H1 (cell line): ENCODE data around the gene PLA2G4A. TPM values are rescaled to one million over a fixed set of nuclear protein-coding genes. Genes with fewer than 3 reads are reported as not detected.

ENCODE experiments used
- CTCF ChIA-PET: fragments of 300-600 bp; sonication (Branson Sonifier 250); formaldehyde crosslinking; loops from one replicate; lab custom pipeline; 2021; ENCODE audit not compliant: partially characterized antibody; lab: Charles Lee
- POLR2A ChIA-PET: fragments of 300-600 bp; sonication (Branson Sonifier 250); formaldehyde crosslinking; loops from one replicate; lab custom pipeline; 2021; ENCODE audit warnings: inconsistent platforms; ENCODE audit not compliant: partially characterized antibody; lab: Charles Lee
- DNase-seq, 2 experiments: peaks; one replicate each; pipeline versions ENCODE4 v3.0.0 to v3.0.0-alpha.2; 2010 to 2022; ENCODE audit warnings: low spot score in 2 of 2, low read depth in 1 of 2, mixed read lengths in 1 of 2
- FAIRE-seq: peaks from 2 replicates; lab custom pipeline; 2011; peaks lifted over from hg19 to GRCh38; lab: Jason Lieb, UNC
- H2AFZ ChIP-seq: 2 replicates; pipeline ENCODE4 v1.8.1; 2012; ENCODE audit warnings: low read length, inconsistent platforms
- H2AK5ac ChIP-seq: 2 replicates; pipeline ENCODE4 v1.6.1; 2013; ENCODE audit warnings: low read depth, low read length
- H2BK120ac ChIP-seq: replicated peaks from 2 replicates; pipeline ENCODE3; 2013; ENCODE audit warnings: low read depth, low read length, inconsistent platforms
- H2BK12ac ChIP-seq: 2 replicates; pipeline ENCODE4 v1.6.1; 2013; ENCODE audit warnings: low read depth, low read length
- H2BK15ac ChIP-seq: 2 replicates; pipeline ENCODE4 v1.6.1; 2013; ENCODE audit warnings: low read length
- H2BK20ac ChIP-seq: 2 replicates; pipeline ENCODE4 v1.6.1; 2013; ENCODE audit warnings: low read length
- H2BK5ac ChIP-seq: 2 replicates; pipeline ENCODE4 v1.6.1; 2013; ENCODE audit warnings: low read depth, low read length
- H3K14ac ChIP-seq: 2 replicates; pipeline ENCODE4 v1.6.1; 2013; ENCODE audit warnings: inconsistent platforms; ENCODE audit not compliant: insufficient read length
- H3K18ac ChIP-seq: 2 replicates; pipeline ENCODE4 v1.6.1; 2013; ENCODE audit warnings: low read length; ENCODE audit errors: extremely low read depth
- H3K23ac ChIP-seq: 2 replicates; pipeline ENCODE4 v1.6.1; 2013; ENCODE audit warnings: inconsistent platforms; ENCODE audit not compliant: insufficient read length
- H3K23me2 ChIP-seq: 2 replicates; pipeline ENCODE4 v1.6.1; 2013; ENCODE audit warnings: low read depth, low read length
- H3K27ac ChIP-seq: 2 replicates; pipeline ENCODE4 v1.6.1; 2011; ENCODE audit warnings: low read depth, low read length, inconsistent platforms
- H3K27me3 ChIP-seq, 4 experiments: replicated peaks in 1 of 4; 1 replicate in 1 of 4; 2 replicates in 3 of 4; pipeline versions ENCODE4 v1.6.1 to v1.8.1; 2011 to 2013; ENCODE audit warnings: low read length in 3 of 4, mild to moderate bottlenecking in 3 of 4, inconsistent platforms in 2 of 4, mixed read lengths in 2 of 4, moderate library complexity in 1 of 4; ENCODE audit not compliant: control insufficient read depth in 3 of 4, insufficient read depth in 3 of 4; ENCODE audit errors: extremely low read depth in 1 of 4
- H3K36me3 ChIP-seq, 4 experiments: 2 replicates each; pipeline versions ENCODE4 v1.6.1 to v1.8.1; 2011 to 2013; ENCODE audit warnings: mild to moderate bottlenecking in 4 of 4, low read length in 3 of 4, moderate library complexity in 2 of 4, control low read depth in 1 of 4, inconsistent platforms in 1 of 4; ENCODE audit not compliant: insufficient read depth in 4 of 4, control insufficient read depth in 2 of 4
- H3K4ac ChIP-seq: replicated peaks from 2 replicates; pipeline ENCODE3; 2013; ENCODE audit warnings: low read length, low read depth, mixed read lengths, inconsistent platforms; ENCODE audit not compliant: insufficient read length
- H3K4me1 ChIP-seq, 4 experiments: replicated peaks in 1 of 4; 1 replicate in 1 of 4; 2 replicates in 3 of 4; pipeline versions ENCODE4 v1.6.1 to v1.8.1; 2011 to 2013; ENCODE audit warnings: low read length in 3 of 4, inconsistent platforms in 2 of 4, mixed read lengths in 1 of 4; ENCODE audit not compliant: insufficient read depth in 4 of 4, control insufficient read depth in 3 of 4
- H3K4me2 ChIP-seq, 2 experiments: 2 replicates each; pipeline versions ENCODE4 v1.6.1 to v1.8.1; 2011 to 2013; ENCODE audit warnings: low read depth in 2 of 2, low read length in 2 of 2, control low read depth in 1 of 2, inconsistent platforms in 1 of 2, mild to moderate bottlenecking in 1 of 2; ENCODE audit not compliant: insufficient read depth in 1 of 2
- H3K4me3 ChIP-seq, 4 experiments: fragments of 200-600, 300-600 bp in 1 of 4; sonication (generic), shearing (Covaris generic), sonication (Bioruptor Twin) in 1 of 4; 2 replicates each; pipeline versions ENCODE4 v1.5.1 to v1.8.1; 2011 to 2016; ENCODE audit warnings: low read length in 4 of 4, low read depth in 3 of 4, control low read depth in 2 of 4, inconsistent platforms in 2 of 4, mild to moderate bottlenecking in 2 of 4, mixed read lengths in 1 of 4, moderate library complexity in 1 of 4; ENCODE audit not compliant: insufficient read depth in 2 of 4; ENCODE audit errors: extremely low read depth in 1 of 4
- H3K56ac ChIP-seq: replicated peaks from 2 replicates; pipeline ENCODE3; 2013; ENCODE audit warnings: low read depth, mild to moderate bottlenecking, mixed read lengths, low read length, inconsistent platforms; ENCODE audit not compliant: insufficient read length
- H3K79me1 ChIP-seq: 2 replicates; pipeline ENCODE4 v1.6.1; 2013; ENCODE audit warnings: low read depth, low read length, control low read depth
- H3K79me2 ChIP-seq, 2 experiments: 2 replicates each; pipeline versions ENCODE4 v1.6.1 to v1.8.1; 2012 to 2013; ENCODE audit warnings: low read length in 2 of 2, mild to moderate bottlenecking in 2 of 2, inconsistent platforms in 1 of 2; ENCODE audit not compliant: insufficient read depth in 2 of 2, control insufficient read depth in 1 of 2
- H3K9ac ChIP-seq, 4 experiments: replicated peaks in 1 of 4; 1 replicate in 1 of 4; 2 replicates in 3 of 4; pipeline versions ENCODE4 v1.6.1 to v1.8.1; 2011 to 2013; ENCODE audit warnings: low read depth in 3 of 4, low read length in 3 of 4, control low read depth in 2 of 4, mild to moderate bottlenecking in 2 of 4, moderate library complexity in 2 of 4, inconsistent platforms in 1 of 4; ENCODE audit errors: extremely low read depth in 1 of 4
- H3K9me3 ChIP-seq, 2 experiments: 2 replicates each; pipeline versions ENCODE4 v1.6.1 to v1.8.1; 2012 to 2013; ENCODE audit warnings: mild to moderate bottlenecking in 2 of 2, moderate library complexity in 2 of 2, control low read depth in 1 of 2, inconsistent platforms in 1 of 2, low read depth in 1 of 2, low read length in 1 of 2, mixed read lengths in 1 of 2; ENCODE audit not compliant: insufficient read depth in 2 of 2
- H4K20me1 ChIP-seq, 2 experiments: replicated peaks in 1 of 2; 2 replicates each; pipeline versions ENCODE3 to v1.8.1; 2011 to 2013; ENCODE audit warnings: inconsistent platforms in 2 of 2, low read length in 2 of 2, mild to moderate bottlenecking in 1 of 2; ENCODE audit not compliant: insufficient read depth in 2 of 2, control insufficient read depth in 1 of 2
- H4K5ac ChIP-seq: 2 replicates; pipeline ENCODE4 v1.6.1; 2013; ENCODE audit warnings: low read length, low read depth, mixed read lengths, inconsistent platforms; ENCODE audit not compliant: insufficient read length
- H4K8ac ChIP-seq: 2 replicates; pipeline ENCODE4 v1.8.0; 2013; ENCODE audit warnings: mild to moderate bottlenecking, moderate library complexity, low read length, inconsistent platforms; ENCODE audit not compliant: insufficient read depth; ENCODE audit errors: extremely low read depth
- H4K91ac ChIP-seq: replicated peaks from 2 replicates; pipeline ENCODE3; 2013; ENCODE audit warnings: low read length, mixed read lengths, inconsistent platforms; ENCODE audit not compliant: insufficient read length
- KDM5A ChIP-seq: fragments of 200-600 bp; IDR thresholded peaks from 2 replicates; pipeline ENCODE4 v1.7.1; 2012; ENCODE audit warnings: mild to moderate bottlenecking, low read length, inconsistent platforms, mixed read lengths
- NANOG ChIP-seq: IDR thresholded peaks from 2 replicates; pipeline ENCODE4 v1.6.1; 2011; ENCODE audit warnings: low read length, low read depth, mild to moderate bottlenecking, inconsistent platforms; ENCODE audit not compliant: insufficient read depth, poor library complexity, severe bottlenecking
- POLR2AphosphoS5 ChIP-seq: IDR thresholded peaks from 2 replicates; pipeline ENCODE4 v1.6.1; 2011; ENCODE audit warnings: low read depth, low read length
- SP4 ChIP-seq: IDR thresholded peaks from 2 replicates; pipeline ENCODE4 v1.6.1; 2012; ENCODE audit warnings: low read length, inconsistent platforms
- TEAD4 ChIP-seq: IDR thresholded peaks from 2 replicates; pipeline ENCODE4 v1.6.1; 2012; ENCODE audit warnings: low read depth, low read length, inconsistent platforms, mixed read lengths
- WGBS, 2 experiments: shearing (Covaris generic) in 1 of 2; methylation state at CpG; one replicate each; pipeline versions ENCODE4 v1.1.6 to v1.1.7; 2013 to 2015; ENCODE audit warnings: low lambda C conversion rate in 2 of 2, mixed read lengths in 2 of 2, inconsistent platforms in 1 of 2, low coverage in 1 of 2, missing lambda C conversion rate in 1 of 2; ENCODE audit not compliant: insufficient replicate concordance in 2 of 2, insufficient coverage in 1 of 2, insufficient read length in 1 of 2; ENCODE audit errors: extremely low coverage in 1 of 2, missing lambda C conversion rate in 1 of 2; 5-methylcytosine and 5-hydroxymethylcytosine counted together
- polyA plus RNA-seq, 7 experiments: library from polyadenylated mRNA; depleted of rRNA in 3 of 7; stranded (reverse) in 5 of 7; unstranded in 2 of 7; fragments of >200 nt in 5 of 7; fragments of 200-250 nt in 2 of 7; gene quantifications; 1 replicate in 5 of 7; 2 replicates in 1 of 7; 4 replicates in 1 of 7; pipeline versions ENCODE4 v1.2.1 to v1.2.3, GENCODE V29; 2011 to 2013; ENCODE audit warnings: missing spikeins in 2 of 7, mixed read lengths in 2 of 7
- total RNA-seq: library from RNA; stranded (reverse); fragmentation: NEBNext Ultra II Directional; extraction: Animal tissue kit (Norgen Biotek cat#: 25700); gene quantifications from 2 replicates; pipeline ENCODE4 v1.2.1, GENCODE V29; 2021

PLA2G4A gene
- total and polyA plus RNA-seq, 2 of the 8 experiments (the other 6 are each of a cell fraction or from before 2014, with no cell fraction given), result 0.63 to 1.4 TPM

DNA sequence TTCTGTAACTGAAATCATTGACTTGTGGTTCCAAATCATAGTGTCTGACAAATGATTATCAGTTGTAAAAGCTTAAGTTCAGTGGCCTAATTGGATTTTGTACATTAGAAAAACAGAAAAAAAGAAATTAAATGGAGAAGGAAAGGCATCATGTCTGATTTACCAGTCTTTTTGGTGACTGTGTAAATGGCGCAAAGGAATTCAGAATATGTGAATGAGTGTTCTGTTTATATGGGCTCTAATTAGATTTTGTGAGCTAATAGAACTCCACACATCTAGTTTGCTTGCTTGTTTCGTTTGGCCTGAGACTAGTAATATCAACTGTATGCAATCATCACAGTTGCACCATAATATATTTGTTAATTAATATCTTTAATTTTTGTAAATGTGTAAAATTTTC, 151.7 kb downstream of the PLA2G4A start:
- Histone ChIP-seq H2BK120ac (no peak overlapping the region), H2AFZ (no peak overlapping the region), H3K9ac (no peak overlapping the region), H3K79me2 (no peaks in the 10 kb centered on the region), H3K79me1 (no peaks in the 10 kb centered on the region), H2BK20ac (no peak overlapping the region), H3K23ac (no peak overlapping the region), H3K18ac (no peak overlapping the region), H3K14ac (no peak overlapping the region), H3K56ac (no peak overlapping the region), H3K27ac (no peak overlapping the region), H3K4me1 (0 out of 7 replicates have a peak, but pooled peaks cover 0 to 4% (median 0%) of the 10 kb centered on the region in 4 experiments), H2BK12ac (no peak overlapping the region), H4K91ac (no peak overlapping the region), H3K27me3 (peaks cover 0 to 1% (median 0%) of the 10 kb centered on the region in 4 experiments; a peak in 1 of 7 replicates), H3K23me2 (no peaks in the 10 kb centered on the region), H2AK5ac (no peak overlapping the region), H3K9me3 (no peaks in the 10 kb centered on the region; a peak in 1 of 4 replicates), H3K4me3 (no peak overlapping the region), H2BK15ac (no peak overlapping the region), H4K5ac (no peak overlapping the region), H4K20me1 (no peaks in the 10 kb centered on the region), H4K8ac (no peak overlapping the region), H3K36me3 (no peaks in the 10 kb centered on the region), H2BK5ac (no peak overlapping the region), H3K4ac (no peak overlapping the region), H3K4me2 (no peak overlapping the region)
- WGBS, 2 experiments, result 91% methylated on average over 2 of the region's 2 CpGs; no CpG with 5 or more reads in 1 of the 2 experiments
- ChIA-PET POLR2A (no interaction called here), CTCF (interaction anchor here (0.6 kb wide), 1 partner anchor 15 kb away, joined by 3 read pairs; no protein-coding TSS in a partner anchor)
- no peak for FAIRE-seq
- no peak for DNase-seq
- TF ChIP-seq NANOG (no peak), KDM5A (no peak), SP4 (no peak), POLR2AphosphoS5 (no peak), TEAD4 (no peak)
